K562 (cell line): ENCODE data around the gene GNB5. TPM values are rescaled to one million over a fixed set of nuclear protein-coding genes. Genes with fewer than 3 reads are reported as not detected.

Experiments
- ATAC-seq: fragments of 200-7000 bp; cut with Tn5 transposase; 3 replicates; pipeline ENCODE4 v1.9.1; 2020; ENCODE audit warnings: moderate library complexity
- BruUV-seq: library from RNA; stranded (reverse); fragments of 400-500 nt; replicated peaks from 2 replicates; lab custom pipeline; 2021; lab: Mats Ljungman, UMichigan
- CTCF ChIA-PET: fragments of 300-600 bp; formaldehyde crosslinking; extraction: SDS; loops from one replicate; lab custom pipeline; 2021; ENCODE audit warnings: low intra/inter-chr PET ratio; lab: Yijun Ruan, JAX
- POLR2A ChIA-PET: fragments of 300-600, 350-650 bp; sonication (Branson Sonifier 250); formaldehyde crosslinking; extraction: SDS; loops from one replicate; lab custom pipeline; 2021; ENCODE audit warnings: antibody characterized with exemption, inconsistent platforms; lab: Yijun Ruan, JAX
- DNase-seq, 4 experiments: peaks; one replicate each; pipeline versions ENCODE4 v3.0.0 to v3.0.0-alpha.2; 2011 to 2018; ENCODE audit warnings: low spot score in 3 of 4, mixed read lengths in 3 of 4; ENCODE audit errors: extremely low read depth in 1 of 4
- FAIRE-seq: peaks from 2 replicates; lab custom pipeline; 2011; peaks lifted over from hg19 to GRCh38; lab: Jason Lieb, UNC
- H2AFZ ChIP-seq: 2 replicates; pipeline ENCODE4 v1.6.0; 2011; ENCODE audit warnings: low read depth, low read length, control low read depth, inconsistent platforms
- H3K27ac ChIP-seq: fragments of 200-600 bp; 3 replicates; pipeline ENCODE4 v1.8.0; 2011; ENCODE audit warnings: low read depth, mild to moderate bottlenecking, control low read depth, inconsistent platforms, low read length, moderate library complexity, mixed read lengths; ENCODE audit errors: extremely low read depth
- H3K27me3 ChIP-seq, 2 experiments: fragments of 300-600 bp in 1 of 2; 2 replicates in 1 of 2; 3 replicates in 1 of 2; pipeline versions ENCODE4 v1.6.0 to v1.8.0; 2011; ENCODE audit warnings: inconsistent platforms in 2 of 2, low read length in 2 of 2, mild to moderate bottlenecking in 1 of 2, mixed read lengths in 1 of 2, moderate library complexity in 1 of 2; ENCODE audit not compliant: control insufficient read depth in 2 of 2, insufficient read depth in 2 of 2
- H3K36me3 ChIP-seq: fragments of 300-600 bp; 3 replicates; pipeline ENCODE4 v1.8.0; 2011; ENCODE audit warnings: mild to moderate bottlenecking, low read length, inconsistent platforms; ENCODE audit not compliant: control insufficient read depth, insufficient read depth
- H3K4me1 ChIP-seq, 2 experiments: fragments of 200-600 bp in 1 of 2; replicated peaks in 1 of 2; 2 replicates in 1 of 2; 3 replicates in 1 of 2; pipeline versions ENCODE4 v1.5.1 to v1.8.0; 2011; ENCODE audit warnings: inconsistent platforms in 2 of 2, low read length in 2 of 2, mild to moderate bottlenecking in 1 of 2, mixed read lengths in 1 of 2, moderate library complexity in 1 of 2; ENCODE audit not compliant: control insufficient read depth in 2 of 2, insufficient read depth in 2 of 2
- H3K4me2 ChIP-seq: 2 replicates; pipeline ENCODE4 v1.6.1; 2011; ENCODE audit warnings: low read length, control low read depth, inconsistent platforms, mixed read lengths; ENCODE audit not compliant: insufficient read depth
- H3K4me3 ChIP-seq: fragments of 200-600 bp; sonication (generic), shearing (Covaris generic); 2 replicates; pipeline ENCODE4 v1.5.1; 2016; ENCODE audit warnings: control low read depth, inconsistent platforms
- H3K79me2 ChIP-seq: fragments of 200-600 bp; 3 replicates; pipeline ENCODE4 v1.8.0; 2011; ENCODE audit warnings: low read length, inconsistent platforms; ENCODE audit not compliant: control insufficient read depth, insufficient read depth
- H3K9ac ChIP-seq, 2 experiments: 2 replicates each; pipeline versions ENCODE4 v1.6.0 to v1.6.1; 2011; ENCODE audit warnings: low read depth in 2 of 2, low read length in 2 of 2, control low read depth in 1 of 2, inconsistent platforms in 1 of 2, mild to moderate bottlenecking in 1 of 2, mixed read lengths in 1 of 2; ENCODE audit not compliant: insufficient read depth in 1 of 2
- H3K9me1 ChIP-seq: one replicate; pipeline ENCODE4 v1.6.0; 2011; ENCODE audit warnings: inconsistent platforms, mild to moderate bottlenecking, low read length, moderate library complexity; ENCODE audit not compliant: control insufficient read depth, insufficient read depth
- H3K9me3 ChIP-seq: replicated peaks from 2 replicates; pipeline ENCODE4 v1.5.1; 2011; ENCODE audit warnings: low read depth, low read length, inconsistent platforms; ENCODE audit not compliant: control insufficient read depth, insufficient read depth
- H4K20me1 ChIP-seq: replicated peaks from 2 replicates; pipeline ENCODE4 v1.6.1; 2011; ENCODE audit warnings: low read length, inconsistent platforms, mixed read lengths; ENCODE audit not compliant: control insufficient read depth, insufficient read depth
- ATF1 ChIP-seq, 2 experiments: fragments of 450-650 bp in 1 of 2; IDR thresholded peaks; 2 replicates each; pipeline ENCODE4 v1.6.1; 2016; ENCODE audit warnings: missing compliant biosample characterization in 1 of 2, missing genetic modification characterization in 1 of 2
- ELF2 ChIP-seq: fragments of 250-450 bp; sonication (Bioruptor Pico); IDR thresholded peaks from 2 replicates; pipeline ENCODE4 v1.5.0; 2021; ENCODE audit warnings: mild to moderate bottlenecking
- FIP1L1 ChIP-seq: fragments of 200-400 bp; formaldehyde crosslinking; IDR thresholded peaks from 2 replicates; pipeline ENCODE4 v1.6.1; 2018; ENCODE audit warnings: mild to moderate bottlenecking, low read depth, low read length; ENCODE audit not compliant: poor library complexity, severe bottlenecking
- FOXJ3 ChIP-seq: sonication (generic); formaldehyde crosslinking; IDR thresholded peaks from 2 replicates; pipeline ENCODE4 v1.4.0; 2020; ENCODE audit warnings: mild to moderate bottlenecking, missing genetic modification reagents
- HDAC6 ChIP-seq: IDR thresholded peaks from 2 replicates; pipeline ENCODE4 v1.6.1; 2012; ENCODE audit warnings: low read depth, mild to moderate bottlenecking, control low read depth, inconsistent platforms, low read length, moderate library complexity
- NONO ChIP-seq, 2 experiments: fragments of 200-400 bp in 1 of 2; fragments of 450-650 bp in 1 of 2; formaldehyde crosslinking in 1 of 2; IDR thresholded peaks; 2 replicates each; pipeline ENCODE4 v1.6.1; 2017; ENCODE audit warnings: low read depth in 2 of 2, mild to moderate bottlenecking in 2 of 2, moderate library complexity in 2 of 2, low read length in 1 of 2
- PREB ChIP-seq: sonication (generic); formaldehyde crosslinking; IDR thresholded peaks from 2 replicates; pipeline ENCODE4 v1.8.1; 2023; ENCODE audit warnings: mild to moderate bottlenecking, missing genetic modification reagents
- ZNF274 ChIP-seq: IDR thresholded peaks from 2 replicates; pipeline ENCODE4 v1.6.1; 2011; ENCODE audit warnings: low read depth, mild to moderate bottlenecking, low read length, moderate library complexity, borderline replicate concordance
- WGBS: fragments of 100-300 bp; shearing (Covaris generic); methylation state at CpG from one replicate; pipeline ENCODE4 v1.1.6; 2016; ENCODE audit warnings: low coverage, mixed read lengths; ENCODE audit not compliant: insufficient coverage; ENCODE audit errors: missing lambda C conversion rate; 5-methylcytosine and 5-hydroxymethylcytosine counted together
- in situ Hi-C: fragments of 300-500 bp; cut with MboI; formaldehyde crosslinking; loops from 4 replicates; pipeline ENCODE4 v1.15.0; 2018; ENCODE audit warnings: inconsistent platforms, mixed read lengths
- intact Hi-C: fragments of 100-400 bp; cut with micrococcal nuclease; formaldehyde crosslinking; loops from 2 replicates; pipeline ENCODE4 v1.14.2; 2022
- polyA plus RNA-seq, 8 experiments: library from polyadenylated mRNA; depleted of rRNA in 4 of 8; stranded (reverse) in 5 of 8; unstranded in 3 of 8; fragments of >200 nt; fragmentation: Nextera tagmentation in 2 of 8; fragmentation: Illumina TruSeq in 1 of 8; extraction: Ambion mirVana in 2 of 8; extraction: Trizol in 1 of 8; gene quantifications; 2 replicates each; pipeline versions ENCODE4 v1.2.1 to v1.2.3, GENCODE V29; 2011 to 2014; ENCODE audit warnings: inconsistent platforms in 1 of 8, missing spikeins in 1 of 8
- total RNA-seq, 7 experiments: library from RNA; depleted of rRNA in 6 of 7; stranded (reverse); fragments of >200 nt in 6 of 7; fragmentation: Illumina TruSeq in 2 of 7; extraction: Trizol in 2 of 7; gene quantifications; 2 replicates each; pipeline versions ENCODE4 v1.2.1 to v1.2.3, GENCODE V29; 2011 to 2021; ENCODE audit warnings: low replicate concordance in 1 of 7

The GNB5 gene
- total and polyA plus RNA-seq, 9 of the 15 experiments (the other 6 are each of a cell fraction or from before 2014, with no cell fraction given): 0.11 to 2.1 (median 0.77) TPM

- Histone ChIP-seq H3K36me3 (no peaks in the 10 kb centered on the region), H3K79me2 (no peaks in the 10 kb centered on the region), H2AFZ (no peak overlapping the region), H4K20me1 (no peaks in the 10 kb centered on the region), H3K4me3 (no peak overlapping the region), H3K9me1 (no peaks in the 10 kb centered on the region), H3K9ac (no peak overlapping the region), H3K27ac (no peak overlapping the region), H3K4me2 (no peak overlapping the region)
- in situ Hi-C loops: no loop called here
- WGBS: 31% methylated on average over 6 of the region's 6 CpGs
- FAIRE-seq (no peak), DNase-seq (no peak), ATAC-seq (no peak)
- CTCF ChIA-PET: no interaction called here
- intact Hi-C loops: loop anchor here (5.0 kb wide), 1 partner anchor 34 kb away; no protein-coding TSS in a partner anchor
- no peak for TF ChIP-seq PREB (CRISPR knock-in tag)
- no peak for TF ChIP-seq FIP1L1
- TF ChIP-seq NONO (IDR thresholded peaks at IDR 0.05; ENCODE audit: low read depth in 2 of 2, low read length in 1 of 2): no peak
- no peak for TF ChIP-seq HDAC6
- no peak for TF ChIP-seq ELF2
- TF ChIP-seq ZNF274: no peak
- no peak for TF ChIP-seq FOXJ3 (CRISPR knock-in tag)
- TF ChIP-seq ATF1 (CRISPR knock-in tag; IDR thresholded peaks at IDR 0.05): no peak
- TF ChIP-seq ATF1 (tag; IDR thresholded peaks at IDR 0.05): no peak
- TF ChIP-seq, all 486 proteins: peak for 0
- POLR2A ChIA-PET: interaction anchor here (0.5 kb wide), 1 partner anchor 126 kb away, joined by 3 read pairs; no protein-coding TSS in a partner anchor
- peaks cover 12 to 21% of the 10 kb centered on the region in 2 experiments; a peak in 4 of 5 replicates for H3K4me1 ChIP-seq
- no peaks in the 10 kb centered on the region for H3K27me3 ChIP-seq
- no peaks in the 10 kb centered on the region for H3K9me3 ChIP-seq
- BruUV-seq: no TSS peak
Observed at GRCh38 chr15:52136442-52136980, 54.7 kb downstream of the GNB5 start.
